ENCODE measurements around the gene MRPL49. TPM values are rescaled to one million over a fixed set of nuclear protein-coding genes. Genes with fewer than 3 reads are reported as not detected.
A peak's percentile ranks its signal among the peaks of the same experiment; 100 is the strongest.
"Not testable (repeated sequence)": the region's sequence is repeated elsewhere in the genome, so short reads cannot be mapped to it uniquely, and the experiment has no call there.

MRPL49 gene
- total RNA-seq, 1 donor from 2014 or later, result 59.2 TPM

- DNase-seq, result peak; percentile 90
Measured at GRCh38 chr11:65134240-65134951, 12.3 kb downstream of the MRPL49 start, which contains the start of gene SYVN1. Gene SYVN1, minus strand, starts transcription at chr11:65134519. Its CDS starts 918 bp downstream, at chr11:65133601.

- peak; percentile 98 for DNase-seq
Measured at GRCh38 chr11:65134952-65135632, 13.0 kb downstream of the MRPL49 start.

GRCh38 chr11:65135633-65136145 is 13.6 kb downstream of the MRPL49 start:
- DNase-seq, result no peak

GRCh38 chr11:65136515-65137096 is 14.5 kb downstream of the MRPL49 start:
- no peak for DNase-seq

GRCh38 chr11:65141896-65142494 is 19.9 kb downstream of the MRPL49 start:
- DNase-seq, result no peak

- no peak for DNase-seq
Measured at GRCh38 chr11:65147352-65148075, 25.4 kb downstream of the MRPL49 start.

- no peak for DNase-seq
Measured at GRCh38 chr11:65148657-65149056, 26.5 kb downstream of the MRPL49 start.

- not testable (repeated sequence) for DNase-seq
Measured at GRCh38 chr11:65150131-65150508, 28.0 kb downstream of the MRPL49 start.

GRCh38 chr11:65150509-65151299 is 28.6 kb downstream of the MRPL49 start:
- peak; percentile 80 for DNase-seq

GRCh38 chr11:65151331-65151899 is 29.3 kb downstream of the MRPL49 start:
- no peak for DNase-seq

- no peak for DNase-seq
Measured at GRCh38 chr11:65152122-65152521, 30.0 kb downstream of the MRPL49 start.

GRCh38 chr11:65156256-65156655 is 34.1 kb downstream of the MRPL49 start:
- no peak for DNase-seq

- no peak for DNase-seq
Measured at GRCh38 chr11:65156926-65157325, 34.8 kb downstream of the MRPL49 start.

GRCh38 chr11:65157336-65157735 is 35.2 kb downstream of the MRPL49 start:
- no peak for DNase-seq

GRCh38 chr11:65159012-65159411 is 36.9 kb downstream of the MRPL49 start:
- DNase-seq, result no peak

- DNase-seq, result no peak
Measured at GRCh38 chr11:65160643-65161042, 38.5 kb downstream of the MRPL49 start.

- DNase-seq, result no peak
Measured at GRCh38 chr11:65163684-65164083, 41.6 kb downstream of the MRPL49 start.

GRCh38 chr11:65165410-65166317 is 43.5 kb downstream of the MRPL49 start:
- DNase-seq, result no peak

GRCh38 chr11:65166893-65167292 is 44.8 kb downstream of the MRPL49 start:
- DNase-seq, result no peak

- no peak for DNase-seq
Measured at GRCh38 chr11:65167656-65168055, 45.5 kb downstream of the MRPL49 start.

Measured in dermis blood vessel endothelial cell (primary cell).